ENCODE data around the gene VMP1. TPM values are rescaled to one million over a fixed set of nuclear protein-coding genes. Genes with fewer than 3 reads are reported as not detected.

VMP1 gene
- total and polyA plus RNA-seq, 2 of the 4 experiments (the other 2 are of a cell fraction) = 89.8 to 197 TPM

DNA sequence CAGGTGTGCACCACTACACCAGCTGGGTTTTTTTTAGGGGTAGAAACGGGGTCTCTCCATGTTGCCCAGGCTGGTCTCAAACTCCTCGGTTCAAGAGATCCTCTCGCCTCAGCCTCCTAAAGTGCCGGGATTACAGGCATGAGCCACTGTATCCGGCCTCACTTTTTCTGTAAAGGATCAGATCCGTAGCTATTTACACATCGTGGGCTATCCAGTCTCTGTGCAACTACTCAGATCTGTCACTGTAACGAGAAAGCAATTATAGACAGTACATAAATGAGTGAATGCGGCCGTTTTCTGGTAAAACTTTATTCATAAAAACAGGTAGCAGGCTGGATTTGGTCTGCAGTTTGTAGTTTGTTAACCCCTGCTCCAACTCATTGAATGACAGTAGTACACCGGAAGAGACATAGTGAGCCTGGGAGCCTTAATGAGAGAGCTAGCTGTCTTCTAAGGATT is 44.5 kb downstream of the VMP1 start:
- POLR2A ChIA-PET (ENCODE audit: unreplicated experiment) = interaction anchor here (0.5 to 4.3 kb wide), 3 partner anchors 80 to 92 kb away, joined by 5 to 87 read pairs (median 5); no protein-coding TSS in a partner anchor
- Histone ChIP-seq H4K8ac (ENCODE audit: low read depth in 2 of 2, low read length in 2 of 2) (peak overlapping the region in 1 of 2 experiments; percentile 77; a peak in 1 of 4 replicates), H3K14ac (replicated peaks; ENCODE audit: low read depth, low read length) (peak overlapping the region; percentile 69; the same call in 1 of the 2 replicates), H3K36me3 (ENCODE audit: control insufficient read depth, insufficient read depth, low read length) (no peaks in the 10 kb centered on the region), H2BK15ac (ENCODE audit: low read depth, low read length) (peak overlapping the region; percentile 70; the same call in 1 of the 3 replicates), H3K79me1 (ENCODE audit: low read depth in 1 of 2, low read length in 2 of 2) (peaks cover 0 to 31% of the 10 kb centered on the region in 2 experiments; a peak in 2 of 4 replicates), H3K4ac (ENCODE audit: low read depth, low read length) (peak overlapping the region; percentile 54), H3K9me1 (ENCODE audit: insufficient read depth, low read length) (no peaks in the 10 kb centered on the region), H2AK5ac (ENCODE audit: low read depth, low read length) (peak overlapping the region; percentile 5), H3K9me3 (ENCODE audit: control insufficient read depth, insufficient read depth, low read length) (no peaks in the 10 kb centered on the region), H4K5ac (ENCODE audit: low read depth, low read length) (peak overlapping the region; percentile 62; the same call in 1 of the 2 replicates), H3K27me3 (ENCODE audit: control insufficient read depth, insufficient read depth, low read length) (no peaks in the 10 kb centered on the region), H3K9ac (ENCODE audit: low read depth, low read length) (peak overlapping the region; percentile 48; the same call in 1 of the 2 replicates), H3K27ac (ENCODE audit: insufficient read depth, low read length) (peak overlapping the region; percentile 54; the same call in 1 of the 2 replicates), H3K56ac (ENCODE audit: extremely low read depth, insufficient read depth, low read length) (no peak overlapping the region; the same call in 1 of the 2 replicates), H2AFZ (replicated peaks; ENCODE audit: low read length, poor library complexity) (no peak overlapping the region), H3K18ac (ENCODE audit: low read depth, low read length) (peak overlapping the region; percentile 81), H2AK9ac (replicated peaks; ENCODE audit: low read depth, low read length, poor library complexity) (no peak overlapping the region), H4K20me1 (ENCODE audit: insufficient read depth, low read length) (no peaks in the 10 kb centered on the region), H2BK5ac (ENCODE audit: low read depth, low read length, poor library complexity, severe bottlenecking) (peak overlapping the region; percentile 86), H3K4me1 (ENCODE audit: control insufficient read depth, insufficient read depth, low read length) (peaks cover 14% of the 10 kb centered on the region), H3K4me3 (ENCODE audit: insufficient read depth, low read depth, low read length) (no peak overlapping the region), H2BK20ac (ENCODE audit: low read depth, low read length) (peak overlapping the region; percentile 12; the same call in 1 of the 2 replicates), H3K4me2 (ENCODE audit: low read depth, low read length) (no peak overlapping the region), H4K91ac (ENCODE audit: insufficient read depth, low read depth, low read length) (peak overlapping the region; percentile 7), H2BK120ac (ENCODE audit: low read depth, low read length) (peak overlapping the region; percentile 22), H3K23ac (ENCODE audit: low read depth, low read length) (peak overlapping the region; percentile 62; the same call in 1 of the 2 replicates)
- CTCF ChIA-PET = interaction anchor here (0.6 to 2.2 kb wide), 3 partner anchors 25 to 312 kb away, joined by 3 to 6 read pairs (median 3); no protein-coding TSS in a partner anchor
- no TSS peak for BruUV-seq (replicated peaks)
- ATAC-seq (ENCODE audit: low read depth) (no peak), DNase-seq (no peak)
- TF ChIP-seq, protein P1, sequence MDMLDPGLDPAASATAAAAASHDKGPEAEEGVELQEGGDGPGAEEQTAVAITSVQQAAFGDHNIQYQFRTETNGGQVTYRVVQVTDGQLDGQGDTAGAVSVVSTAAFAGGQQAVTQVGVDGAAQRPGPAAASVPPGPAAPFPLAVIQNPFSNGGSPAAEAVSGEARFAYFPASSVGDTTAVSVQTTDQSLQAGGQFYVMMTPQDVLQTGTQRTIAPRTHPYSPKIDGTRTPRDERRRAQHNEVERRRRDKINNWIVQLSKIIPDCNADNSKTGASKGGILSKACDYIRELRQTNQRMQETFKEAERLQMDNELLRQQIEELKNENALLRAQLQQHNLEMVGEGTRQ (IDR thresholded peaks at IDR 0.05; ENCODE audit: low read depth, low read length) = no peak
- TF ChIP-seq BHLHE40 (IDR thresholded peaks at IDR 0.05; ENCODE audit: low read depth, low read length) (no peak), NFE2L2 (IDR thresholded peaks at IDR 0.05; ENCODE audit: low read depth, low read length) (no peak)
- WGBS, 2 experiments (ENCODE audit: extremely low coverage in 2 of 2, insufficient read length in 1 of 2) = 100% methylated on average over 6 of the region's 11 CpGs; no CpG with 5 or more reads in 1 of the 2 experiments
- in situ Hi-C loops (cut with MboI; ENCODE audit: low sequenced_read_pairs) = no loop called here
- dilution Hi-C loops (cut with HindIII; ENCODE audit: low sequenced_read_pairs, unreplicated experiment) = no loop called here
- intact Hi-C loops (cut with micrococcal nuclease) = loop anchor here (2.0 kb wide), 1 partner anchor 35 kb away; no protein-coding TSS in a partner anchor

Data from IMR-90 (cell line).